Endothelial cell (in vitro differentiated cells): ENCODE data around the gene GABRB1. TPM values are rescaled to one million over a fixed set of nuclear protein-coding genes. Genes with fewer than 3 reads are reported as not detected.

ENCODE experiments used
- DNase-seq: peaks from one replicate; pipeline ENCODE4 v3.0.0; 2021; ENCODE audit warnings: low spot score
- H3K27ac Mint-ChIP-seq: one replicate; pipeline ENCODE4 v1.8.0; 2021; ENCODE audit warnings: mixed read lengths, inconsistent platforms; ENCODE audit not compliant: unreplicated experiment
- H3K27me3 Mint-ChIP-seq: one replicate; pipeline ENCODE4 v1.8.0; 2021; ENCODE audit warnings: mild to moderate bottlenecking, moderate library complexity, mixed read lengths, inconsistent platforms; ENCODE audit not compliant: unreplicated experiment
- H3K36me3 Mint-ChIP-seq: one replicate; pipeline ENCODE4 v1.8.0; 2021; ENCODE audit warnings: mild to moderate bottlenecking, low read depth, mixed read lengths, inconsistent platforms; ENCODE audit not compliant: unreplicated experiment
- H3K4me1 Mint-ChIP-seq: one replicate; pipeline ENCODE4 v1.8.0; 2021; ENCODE audit warnings: mild to moderate bottlenecking, mixed read lengths, inconsistent platforms; ENCODE audit not compliant: unreplicated experiment
- H3K4me3 Mint-ChIP-seq: one replicate; pipeline ENCODE4 v1.8.0; 2021; ENCODE audit warnings: mild to moderate bottlenecking, mixed read lengths, inconsistent platforms; ENCODE audit not compliant: unreplicated experiment
- H3K9me3 Mint-ChIP-seq: one replicate; pipeline ENCODE4 v1.8.0; 2021; ENCODE audit warnings: mixed read lengths, inconsistent platforms; ENCODE audit not compliant: unreplicated experiment
- total RNA-seq: library from RNA; stranded (reverse); fragmentation: NEBNext Ultra II Directional; extraction: Animal tissue kit (Norgen Biotek cat#: 25700); gene quantifications from one replicate; pipeline ENCODE4 v1.2.1, GENCODE V29; 2021; ENCODE audit not compliant: unreplicated experiment
- TF ChIP-seq, protein P1 (sequence below): fragments of 200-600 bp; sonication (generic); IDR thresholded peaks from one replicate; pipeline ENCODE4 v1.5.0; 2021; ENCODE audit warnings: antibody characterized with exemption; ENCODE audit not compliant: unreplicated experiment

Gene GABRB1
- total RNA-seq, 1 donor from 2014 or later = not detected

DNA sequence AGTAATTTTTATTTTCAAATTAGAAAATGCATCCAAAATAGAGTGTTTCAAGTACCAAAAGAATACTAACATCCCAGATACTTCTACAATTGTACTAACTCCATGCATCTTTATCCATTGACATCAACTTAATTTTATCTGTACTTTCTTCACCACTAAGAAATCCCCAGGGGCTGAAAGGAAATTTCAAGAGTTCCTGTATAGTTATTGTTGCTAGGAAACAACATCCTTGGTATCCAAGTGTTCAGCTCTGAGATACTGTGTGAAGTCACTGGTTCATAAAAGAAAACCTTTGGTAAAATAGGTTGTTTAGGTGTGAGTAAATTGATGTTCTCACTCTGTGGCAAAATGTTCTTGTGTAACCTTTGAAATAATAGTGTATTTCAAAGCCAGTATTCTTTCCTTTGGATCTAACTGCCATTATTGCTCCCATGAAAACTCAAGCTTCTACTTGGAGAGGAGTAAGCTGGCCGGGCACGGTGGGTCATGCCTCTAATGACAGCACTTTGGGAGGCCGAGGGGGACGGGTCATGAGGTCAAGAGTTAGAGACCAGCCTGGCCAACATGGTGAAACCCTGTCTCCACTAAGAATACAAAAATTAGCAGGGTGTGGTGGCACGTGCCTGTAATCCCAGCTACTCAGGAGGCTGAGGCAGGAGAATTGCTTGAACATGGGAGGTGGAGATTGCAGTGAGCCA is 359.2 kb downstream of the GABRB1 start:
- H3K9me3 Mint-ChIP-seq = no peaks in the 10 kb centered on the region
- H3K4me1 Mint-ChIP-seq = no peaks in the 10 kb centered on the region
- no peaks in the 10 kb centered on the region for H3K36me3 Mint-ChIP-seq
- TF ChIP-seq, protein P1, sequence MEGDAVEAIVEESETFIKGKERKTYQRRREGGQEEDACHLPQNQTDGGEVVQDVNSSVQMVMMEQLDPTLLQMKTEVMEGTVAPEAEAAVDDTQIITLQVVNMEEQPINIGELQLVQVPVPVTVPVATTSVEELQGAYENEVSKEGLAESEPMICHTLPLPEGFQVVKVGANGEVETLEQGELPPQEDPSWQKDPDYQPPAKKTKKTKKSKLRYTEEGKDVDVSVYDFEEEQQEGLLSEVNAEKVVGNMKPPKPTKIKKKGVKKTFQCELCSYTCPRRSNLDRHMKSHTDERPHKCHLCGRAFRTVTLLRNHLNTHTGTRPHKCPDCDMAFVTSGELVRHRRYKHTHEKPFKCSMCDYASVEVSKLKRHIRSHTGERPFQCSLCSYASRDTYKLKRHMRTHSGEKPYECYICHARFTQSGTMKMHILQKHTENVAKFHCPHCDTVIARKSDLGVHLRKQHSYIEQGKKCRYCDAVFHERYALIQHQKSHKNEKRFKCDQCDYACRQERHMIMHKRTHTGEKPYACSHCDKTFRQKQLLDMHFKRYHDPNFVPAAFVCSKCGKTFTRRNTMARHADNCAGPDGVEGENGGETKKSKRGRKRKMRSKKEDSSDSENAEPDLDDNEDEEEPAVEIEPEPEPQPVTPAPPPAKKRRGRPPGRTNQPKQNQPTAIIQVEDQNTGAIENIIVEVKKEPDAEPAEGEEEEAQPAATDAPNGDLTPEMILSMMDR = no peak
- DNase-seq = no peak
- H3K27ac Mint-ChIP-seq = no peak overlapping the region
- H3K27me3 Mint-ChIP-seq = peaks cover 2% of the 10 kb centered on the region
- H3K4me3 Mint-ChIP-seq = no peak overlapping the region

DNA sequence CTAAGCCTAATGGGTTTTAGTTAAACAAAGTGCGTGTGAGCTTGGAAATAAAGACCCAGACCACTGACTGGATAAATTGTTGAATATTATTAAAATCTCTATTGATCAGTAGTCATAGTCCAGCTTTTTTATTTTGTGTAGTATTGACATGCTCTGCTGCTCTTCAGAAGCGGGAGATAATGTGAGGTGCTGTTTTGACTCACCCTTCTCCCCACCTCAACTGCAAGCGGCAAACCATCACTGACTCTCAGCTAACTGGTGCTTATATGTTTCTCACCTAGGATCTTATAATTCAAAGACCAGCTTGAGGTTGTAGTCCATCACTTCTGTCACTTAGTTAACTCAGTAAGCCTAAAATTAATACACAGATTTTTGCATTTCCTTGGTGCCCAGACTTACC is 359.9 kb downstream of the GABRB1 start:
- H3K4me3 Mint-ChIP-seq = no peak overlapping the region
- H3K27ac Mint-ChIP-seq = no peak overlapping the region
- H3K36me3 Mint-ChIP-seq = no peaks in the 10 kb centered on the region
- H3K27me3 Mint-ChIP-seq = peaks cover 2% of the 10 kb centered on the region
- TF ChIP-seq, protein P1 = no peak
- H3K4me1 Mint-ChIP-seq = no peaks in the 10 kb centered on the region
- H3K9me3 Mint-ChIP-seq = no peaks in the 10 kb centered on the region
- DNase-seq = no peak

GRCh38 chr4:47406408-47406807 is 375.0 kb downstream of the GABRB1 start:
- Mint-ChIP-seq H3K36me3 (no peaks in the 10 kb centered on the region), H3K27me3 (no peaks in the 10 kb centered on the region), H3K9me3 (no peaks in the 10 kb centered on the region), H3K4me1 (peaks cover 4% of the 10 kb centered on the region), H3K27ac (no peak overlapping the region), H3K4me3 (no peak overlapping the region)
- TF ChIP-seq, protein P1 = no peak
- no peak for DNase-seq

- H3K4me1 Mint-ChIP-seq = peaks cover 4% of the 10 kb centered on the region
- TF ChIP-seq, protein P1 = no peak
- H3K27me3 Mint-ChIP-seq = no peaks in the 10 kb centered on the region
- no peak overlapping the region for H3K27ac Mint-ChIP-seq
- no peak overlapping the region for H3K4me3 Mint-ChIP-seq
- DNase-seq = no peak
- no peaks in the 10 kb centered on the region for H3K36me3 Mint-ChIP-seq
- no peaks in the 10 kb centered on the region for H3K9me3 Mint-ChIP-seq
Measured at GRCh38 chr4:47410271-47410670, 378.9 kb downstream of the GABRB1 start.

GRCh38 chr4:47413521-47413920 is 382.2 kb downstream of the GABRB1 start:
- H3K4me1 Mint-ChIP-seq = peaks cover 4% of the 10 kb centered on the region
- TF ChIP-seq, protein P1 = no peak
- H3K36me3 Mint-ChIP-seq = no peaks in the 10 kb centered on the region
- DNase-seq = no peak
- no peak overlapping the region for H3K27ac Mint-ChIP-seq
- no peak overlapping the region for H3K4me3 Mint-ChIP-seq
- no peaks in the 10 kb centered on the region for H3K9me3 Mint-ChIP-seq
- H3K27me3 Mint-ChIP-seq = no peaks in the 10 kb centered on the region
